ENCODE measurements around the gene AMIGO3. TPM values are rescaled to one million over a fixed set of nuclear protein-coding genes. Genes with fewer than 3 reads are reported as not detected.

AMIGO3 gene
- polyA plus RNA-seq, 1 donor from 2014 or later = 1.5 TPM

Other genes starting within 250 kb of the AMIGO3 start
- gene DAG1, start 249.4 kb downstream of the AMIGO3 start, polyA plus RNA-seq = 8.9 TPM
- 0.05 TPM for gene BSN, start 165.2 kb downstream of the AMIGO3 start, polyA plus RNA-seq
- gene APEH, start 45.3 kb downstream of the AMIGO3 start, polyA plus RNA-seq = 84.5 TPM
- 1.3 TPM for gene MST1, start 30.2 kb downstream of the AMIGO3 start, polyA plus RNA-seq
- 19.7 TPM for gene RNF123, start 30.1 kb downstream of the AMIGO3 start, polyA plus RNA-seq
- 27.5 TPM for gene GMPPB, start 4.3 kb upstream of the AMIGO3 start, polyA plus RNA-seq
- 28.7 TPM for gene IP6K1, start 66.9 kb upstream of the AMIGO3 start, polyA plus RNA-seq
- gene CDHR4, start 80.2 kb upstream of the AMIGO3 start, polyA plus RNA-seq = not detected
- gene INKA1, start 83.6 kb upstream of the AMIGO3 start, polyA plus RNA-seq = 35.5 TPM
- 61.5 TPM for gene UBA7, start 94.3 kb upstream of the AMIGO3 start, polyA plus RNA-seq
- gene TRAIP, start 136.9 kb upstream of the AMIGO3 start, polyA plus RNA-seq = 5.4 TPM
- gene CAMKV, start 150.2 kb upstream of the AMIGO3 start, polyA plus RNA-seq = not detected
- gene MST1R, start 184.2 kb upstream of the AMIGO3 start, polyA plus RNA-seq = 1.2 TPM
- gene MON1A, start 210.1 kb upstream of the AMIGO3 start, polyA plus RNA-seq = 12.1 TPM
- gene RBM6, start 220.5 kb upstream of the AMIGO3 start, polyA plus RNA-seq = 65.1 TPM

Data from IgD-negative memory B cell (primary cell).